CD4-positive, alpha-beta T cell treated with Interleukin-17A for 1 hour (primary cell): ENCODE measurements around the gene RPLP2.

Experiments
- DNase-seq: peaks from one replicate; pipeline ENCODE4 v3.0.0-alpha.2; 2020

Gene RPLP2

GRCh38 chr11:854601-855329 is 45.0 kb downstream of the RPLP2 start:
- no peak for DNase-seq

- no peak for DNase-seq
Measured at GRCh38 chr11:855330-855674, 45.5 kb downstream of the RPLP2 start.

GRCh38 chr11:855796-856195 is 46.0 kb downstream of the RPLP2 start:
- DNase-seq: no peak

GRCh38 chr11:856397-856796 is 46.6 kb downstream of the RPLP2 start:
- no peak for DNase-seq

GRCh38 chr11:858053-858761 is 48.4 kb downstream of the RPLP2 start:
- DNase-seq: no peak

GRCh38 chr11:858762-859339 is 49.1 kb downstream of the RPLP2 start:
- DNase-seq: no peak

GRCh38 chr11:859394-860131 is 49.8 kb downstream of the RPLP2 start:
- DNase-seq: no peak

GRCh38 chr11:860234-861104 is 50.7 kb downstream of the RPLP2 start:
- DNase-seq: no peak

GRCh38 chr11:861105-861479 is 51.3 kb downstream of the RPLP2 start:
- no peak for DNase-seq

GRCh38 chr11:862081-862661 is 52.4 kb downstream of the RPLP2 start:
- DNase-seq: no peak
